T1000 (cell line): Measurements from ENCODE around the gene DHRS4L2.

Experiments
- DNase-seq: peaks from one replicate; lab custom pipeline; 2025; ENCODE audit warnings: mixed read lengths; lab: John Stamatoyannopoulos, UW

Gene DHRS4L2

GRCh38 chr14:24053548-24054323 is 65.0 kb downstream of the DHRS4L2 start:
- no peak for DNase-seq

- no peak for DNase-seq
These were observed 65.6 kb downstream of the DHRS4L2 start for GRCh38 chr14:24054324-24054641.

GRCh38 chr14:24054646-24055045 is 65.9 kb downstream of the DHRS4L2 start:
- DNase-seq: no peak
